ENCODE measurements around the gene OGA. TPM values are rescaled to one million over a fixed set of nuclear protein-coding genes. Genes with fewer than 3 reads are reported as not detected.
A peak's percentile ranks its signal among the peaks of the same experiment; 100 is the strongest.

Gene OGA
- total RNA-seq, 1 experiment from 2014 or later: 96.1 TPM

DNA sequence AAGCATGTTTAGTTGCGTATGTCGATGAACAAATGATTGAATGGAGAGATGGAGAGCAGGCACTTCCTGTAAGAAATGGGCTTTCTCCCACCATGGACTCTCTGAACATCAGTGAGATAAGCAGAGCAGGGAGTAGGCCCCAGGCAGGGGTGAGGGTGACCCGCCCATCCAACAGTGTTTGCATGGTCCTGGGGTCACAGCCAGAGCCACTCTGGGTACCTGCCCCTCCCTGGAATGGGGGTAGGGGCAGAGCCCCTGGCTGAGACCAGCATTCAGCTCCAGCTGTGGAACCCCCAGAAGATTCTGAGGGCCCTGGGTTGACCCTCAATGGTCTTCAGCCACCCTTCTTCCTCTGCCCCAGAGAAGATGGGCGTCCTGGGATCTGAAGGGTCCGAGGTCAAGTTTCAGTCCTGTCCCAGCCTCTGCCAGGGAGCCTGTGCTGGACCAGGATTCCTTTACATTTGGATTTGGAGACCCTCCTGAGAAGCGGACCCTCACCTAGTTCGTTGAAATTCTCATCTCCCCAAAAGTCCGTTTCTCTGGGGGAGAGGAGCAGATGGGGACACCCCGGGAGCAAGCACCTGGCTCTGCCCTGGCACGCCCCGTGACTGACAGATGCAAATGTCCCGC is 40.0 kb downstream of the OGA start:
- Mint-ChIP-seq H3K4me1 (ENCODE audit: insufficient read depth, unreplicated experiment) (peaks cover 13% of the 10 kb centered on the region), H3K36me3 (ENCODE audit: insufficient read depth, unreplicated experiment) (peaks cover 17% of the 10 kb centered on the region), H3K27ac (ENCODE audit: low read depth, unreplicated experiment) (no peak overlapping the region), H3K4me3 (ENCODE audit: unreplicated experiment) (no peak overlapping the region), H3K9me3 (ENCODE audit: unreplicated experiment) (no peaks in the 10 kb centered on the region), H3K27me3 (ENCODE audit: insufficient read depth, unreplicated experiment) (peaks cover 18% of the 10 kb centered on the region)
- POLR2A ChIA-PET: no interaction called here
- BruUV-seq (replicated peaks): no TSS peak
- intact Hi-C loops (cut with micrococcal nuclease): no loop called here
- no peak for DNase-seq (ENCODE audit: unreplicated experiment)
- TF ChIP-seq, protein P1, sequence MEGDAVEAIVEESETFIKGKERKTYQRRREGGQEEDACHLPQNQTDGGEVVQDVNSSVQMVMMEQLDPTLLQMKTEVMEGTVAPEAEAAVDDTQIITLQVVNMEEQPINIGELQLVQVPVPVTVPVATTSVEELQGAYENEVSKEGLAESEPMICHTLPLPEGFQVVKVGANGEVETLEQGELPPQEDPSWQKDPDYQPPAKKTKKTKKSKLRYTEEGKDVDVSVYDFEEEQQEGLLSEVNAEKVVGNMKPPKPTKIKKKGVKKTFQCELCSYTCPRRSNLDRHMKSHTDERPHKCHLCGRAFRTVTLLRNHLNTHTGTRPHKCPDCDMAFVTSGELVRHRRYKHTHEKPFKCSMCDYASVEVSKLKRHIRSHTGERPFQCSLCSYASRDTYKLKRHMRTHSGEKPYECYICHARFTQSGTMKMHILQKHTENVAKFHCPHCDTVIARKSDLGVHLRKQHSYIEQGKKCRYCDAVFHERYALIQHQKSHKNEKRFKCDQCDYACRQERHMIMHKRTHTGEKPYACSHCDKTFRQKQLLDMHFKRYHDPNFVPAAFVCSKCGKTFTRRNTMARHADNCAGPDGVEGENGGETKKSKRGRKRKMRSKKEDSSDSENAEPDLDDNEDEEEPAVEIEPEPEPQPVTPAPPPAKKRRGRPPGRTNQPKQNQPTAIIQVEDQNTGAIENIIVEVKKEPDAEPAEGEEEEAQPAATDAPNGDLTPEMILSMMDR (IDR thresholded peaks at IDR 0.05; ENCODE audit: unreplicated experiment): no peak
- CTCF ChIA-PET: interaction anchor here (0.8 to 1.1 kb wide), 2 partner anchors 9 to 176 kb away, joined by 3 read pairs; no protein-coding TSS in a partner anchor

DNA sequence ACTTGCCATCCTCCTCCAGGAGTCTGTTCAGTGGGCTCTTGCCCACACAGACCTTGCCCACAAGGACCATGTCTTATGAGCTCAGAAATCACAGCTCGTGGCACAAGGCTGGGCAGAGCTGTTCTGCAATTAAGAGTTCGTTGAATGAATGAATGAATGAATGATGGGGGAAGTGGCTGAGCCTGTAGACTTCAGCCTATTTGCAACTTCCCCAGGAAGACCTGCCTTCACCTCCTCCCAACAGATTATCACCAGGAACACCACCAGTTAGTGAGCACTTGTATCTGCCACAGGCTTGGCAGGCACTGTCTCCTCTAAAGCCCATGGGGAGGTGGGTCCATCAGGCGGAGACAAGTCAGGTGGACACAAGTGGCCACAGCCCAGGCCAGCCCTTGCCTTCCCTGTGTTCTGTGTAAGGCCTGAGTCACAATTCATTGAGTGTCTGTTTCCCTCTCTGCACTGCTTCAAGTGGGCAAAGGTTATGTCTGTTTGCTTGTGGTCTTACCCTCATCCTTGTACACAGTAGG is 40.6 kb downstream of the OGA start:
- Mint-ChIP-seq H3K27ac (ENCODE audit: low read depth, unreplicated experiment) (no peak overlapping the region), H3K27me3 (ENCODE audit: insufficient read depth, unreplicated experiment) (peaks cover 21% of the 10 kb centered on the region), H3K36me3 (ENCODE audit: insufficient read depth, unreplicated experiment) (peaks cover 11% of the 10 kb centered on the region), H3K4me3 (ENCODE audit: unreplicated experiment) (no peak overlapping the region), H3K4me1 (ENCODE audit: insufficient read depth, unreplicated experiment) (peaks cover 13% of the 10 kb centered on the region), H3K9me3 (ENCODE audit: unreplicated experiment) (no peaks in the 10 kb centered on the region)
- TF ChIP-seq, protein P1 (IDR thresholded peaks at IDR 0.05; ENCODE audit: unreplicated experiment): no peak
- ChIA-PET CTCF (interaction anchor here (0.8 to 1.1 kb wide), 2 partner anchors 9 to 175 kb away, joined by 3 read pairs; no protein-coding TSS in a partner anchor), POLR2A (no interaction called here)
- no peak for DNase-seq (ENCODE audit: unreplicated experiment)
- intact Hi-C loops (cut with micrococcal nuclease): no loop called here
- BruUV-seq (replicated peaks): no TSS peak

DNA sequence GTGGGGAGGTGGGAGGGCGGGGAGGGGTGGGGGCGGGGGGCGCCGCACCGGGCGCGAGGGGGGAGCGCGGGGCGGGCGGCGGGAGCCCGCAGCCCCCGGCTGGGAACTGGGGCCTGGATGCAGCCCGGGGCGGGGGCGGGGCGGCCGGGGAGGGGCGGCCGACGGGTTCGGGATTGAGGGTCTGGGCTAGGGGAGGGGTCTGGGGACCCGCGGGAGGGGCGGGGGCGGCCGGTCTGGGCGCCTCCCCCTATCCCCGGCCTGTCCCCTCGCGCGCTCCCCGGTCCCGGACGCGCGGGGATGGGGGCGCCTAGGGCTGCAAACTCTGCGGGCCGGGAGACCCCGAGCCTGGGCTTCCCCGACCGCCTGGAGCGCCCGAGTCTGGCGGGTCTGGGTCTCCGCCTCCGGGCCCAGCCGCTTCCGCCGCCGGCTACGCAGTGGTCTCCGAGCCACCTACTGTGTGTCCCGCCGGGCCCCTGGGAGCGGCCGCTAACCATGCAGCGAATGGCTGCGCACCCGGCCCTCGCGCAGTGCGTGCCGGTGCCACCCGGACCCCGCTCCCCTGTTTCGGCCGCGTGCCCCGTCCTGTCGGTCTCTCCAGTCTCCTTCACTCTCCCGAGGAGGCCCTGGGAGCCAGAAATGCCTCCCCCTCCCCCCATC is 42.0 kb downstream of the OGA start:
- no peak for DNase-seq (ENCODE audit: unreplicated experiment)
- CTCF ChIA-PET: no interaction called here
- H3K27ac Mint-ChIP-seq (ENCODE audit: low read depth, unreplicated experiment): no peak overlapping the region
- no peaks in the 10 kb centered on the region for H3K9me3 Mint-ChIP-seq (ENCODE audit: unreplicated experiment)
- POLR2A ChIA-PET: no interaction called here
- BruUV-seq (replicated peaks): no TSS peak
- intact Hi-C loops (cut with micrococcal nuclease): no loop called here
- peaks cover 4% of the 10 kb centered on the region for H3K4me1 Mint-ChIP-seq (ENCODE audit: insufficient read depth, unreplicated experiment)
- peak overlapping the region; percentile 40 for H3K4me3 Mint-ChIP-seq (ENCODE audit: unreplicated experiment)
- H3K36me3 Mint-ChIP-seq (ENCODE audit: insufficient read depth, unreplicated experiment): peaks cover 11% of the 10 kb centered on the region
- TF ChIP-seq, protein P1 (IDR thresholded peaks at IDR 0.05; ENCODE audit: unreplicated experiment): no peak
- H3K27me3 Mint-ChIP-seq (ENCODE audit: insufficient read depth, unreplicated experiment): peaks cover 21% of the 10 kb centered on the region

Measured in MCF 10A (cell line).